Measurements from ENCODE around the gene AUNIP.

- TF ChIP-seq CTCF (IDR thresholded peaks at IDR 0.05): no peak
- TF ChIP-seq POLR2A (IDR thresholded peaks at IDR 0.05): no peak
These were observed 2.3 kb upstream of the AUNIP start for GRCh38 chr1:25861316-25862286.
